Measurements from ENCODE around the gene TREH.
A peak's percentile ranks its signal among the peaks of the same experiment; 100 is the strongest.
"Not testable (repeated sequence)": the region's sequence is repeated elsewhere in the genome, so short reads cannot be mapped to it uniquely, and the experiment has no call there.

Gene TREH

GRCh38 chr11:118627566-118627965 lies 51.9 kb downstream of the TREH start:
- DNase-seq: no peak

DNA sequence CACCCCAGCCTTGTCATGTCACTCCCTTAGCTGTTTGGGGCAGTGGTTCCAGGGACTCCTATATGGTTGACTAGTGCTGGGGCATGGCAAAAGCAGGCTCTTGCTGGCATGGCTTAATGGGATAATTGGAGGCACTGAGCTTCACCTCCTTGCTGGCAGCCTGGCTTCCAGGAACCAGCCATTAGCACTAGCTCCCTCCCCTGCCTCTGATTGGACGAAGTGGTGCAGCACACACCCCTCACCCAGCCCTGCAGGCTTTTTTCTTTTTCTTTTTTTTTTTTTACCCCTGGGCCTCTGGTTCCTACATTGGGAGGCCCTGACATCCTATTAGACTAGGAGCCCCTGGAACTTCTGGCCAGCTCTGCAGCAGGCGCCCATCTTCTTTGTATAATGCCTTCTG lies 53.5 kb downstream of the TREH start:
- DNase-seq: no peak

GRCh38 chr11:118625036-118625690 lies 54.3 kb downstream of the TREH start:
- DNase-seq: no peak

GRCh38 chr11:118623269-118623655 lies 56.2 kb downstream of the TREH start:
- DNase-seq: no peak

- DNase-seq: no peak
Measured at GRCh38 chr11:118622376-118623268, 56.8 kb downstream of the TREH start.

DNA sequence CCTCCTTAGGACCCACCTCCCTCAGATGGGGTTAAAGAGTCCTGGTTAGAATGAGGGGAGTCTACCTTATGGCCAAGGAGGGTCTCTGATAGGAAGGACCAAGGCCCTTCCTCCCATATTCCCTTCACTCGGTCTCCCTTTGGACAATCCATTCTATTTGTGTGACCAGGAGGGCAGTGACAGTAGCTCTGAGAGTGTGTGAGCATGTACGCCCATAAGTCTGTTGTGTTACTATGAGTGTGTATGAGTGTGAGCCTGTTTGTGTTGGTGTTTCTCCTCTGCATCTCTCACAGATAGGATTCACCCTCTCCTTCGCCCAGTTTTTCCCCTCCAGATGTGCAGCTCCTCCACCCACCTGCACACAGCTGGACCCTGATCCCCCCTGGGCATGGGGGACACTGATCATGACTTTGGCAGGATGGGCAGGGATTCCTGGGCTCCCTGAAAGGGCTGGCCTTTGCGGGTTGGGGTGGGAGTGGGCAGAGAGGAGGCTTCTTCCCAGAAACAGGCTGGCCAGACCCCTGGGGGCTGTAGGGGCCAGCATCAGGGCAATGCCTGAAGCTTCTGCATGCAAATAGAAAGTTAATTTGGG lies 57.6 kb downstream of the TREH start:
- no peak for DNase-seq

DNA sequence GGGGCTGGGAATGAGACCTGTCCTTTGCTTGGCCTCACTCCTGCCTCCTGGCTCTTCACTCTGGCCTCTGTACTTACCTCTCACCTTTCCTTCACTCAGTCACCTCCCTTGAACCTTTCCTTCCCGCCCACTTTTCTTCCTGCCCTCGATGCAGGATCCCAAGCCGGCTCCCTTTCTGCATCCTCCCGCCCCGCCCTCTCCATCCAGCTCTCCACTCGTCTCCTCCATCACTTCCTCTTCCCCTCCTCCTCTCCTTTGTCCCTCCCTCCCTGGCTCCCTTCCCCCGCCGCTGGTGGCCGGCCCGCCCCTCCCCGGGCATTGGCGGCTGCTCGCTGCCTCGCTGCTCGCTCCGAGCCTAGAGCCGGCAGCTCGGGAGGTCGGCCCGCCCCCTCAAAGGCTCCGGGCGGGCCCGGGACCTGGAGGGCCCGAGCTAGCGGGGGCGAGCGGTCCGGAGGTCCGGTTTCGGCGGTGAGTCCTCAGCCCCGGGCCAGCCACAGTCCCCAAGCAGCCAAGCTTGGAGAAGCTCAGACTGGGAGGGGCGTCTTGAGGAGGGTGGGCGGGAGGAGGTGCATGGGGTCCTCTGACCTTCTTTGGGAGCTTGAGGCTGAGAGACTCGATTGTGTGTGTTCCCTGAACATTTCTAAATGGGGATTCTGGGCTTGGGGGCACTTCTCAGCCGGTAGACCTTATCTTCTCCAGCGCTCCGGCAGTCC lies 58.2 kb downstream of the TREH start:
- DNase-seq: no peak

- DNase-seq: no peak
Measured at GRCh38 chr11:118620529-118621070, 58.9 kb downstream of the TREH start.

GRCh38 chr11:118619444-118620197 lies 59.8 kb downstream of the TREH start:
- DNase-seq: no peak

GRCh38 chr11:118618991-118619375 lies 60.5 kb downstream of the TREH start:
- DNase-seq: no peak

- DNase-seq: no peak
Measured at GRCh38 chr11:118618115-118618990, 61.1 kb downstream of the TREH start.

- DNase-seq: no peak
Measured at GRCh38 chr11:118615976-118616371, 63.5 kb downstream of the TREH start.

- DNase-seq: no peak
Measured at GRCh38 chr11:118615282-118615975, 64.0 kb downstream of the TREH start.

DNA sequence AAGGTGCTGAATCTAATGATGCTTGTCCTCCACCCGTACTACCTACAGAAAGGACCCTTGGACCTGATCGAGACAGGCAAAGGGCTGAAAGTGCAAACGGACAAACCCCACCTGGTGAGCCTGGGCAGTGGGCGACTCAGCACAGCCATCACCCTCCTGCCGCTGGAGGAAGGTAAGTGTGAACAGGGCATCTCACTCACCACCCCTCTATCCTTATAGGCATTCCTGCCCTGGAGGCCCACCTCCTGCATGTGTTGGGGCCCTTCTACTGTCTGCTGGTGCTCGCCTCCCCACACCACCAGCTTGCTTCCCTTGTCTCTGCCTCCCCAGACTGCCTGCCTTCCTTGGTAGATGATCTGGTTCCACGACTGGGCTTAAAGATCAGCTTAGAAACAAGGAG lies 64.9 kb downstream of the TREH start:
- no peak for DNase-seq

DNA sequence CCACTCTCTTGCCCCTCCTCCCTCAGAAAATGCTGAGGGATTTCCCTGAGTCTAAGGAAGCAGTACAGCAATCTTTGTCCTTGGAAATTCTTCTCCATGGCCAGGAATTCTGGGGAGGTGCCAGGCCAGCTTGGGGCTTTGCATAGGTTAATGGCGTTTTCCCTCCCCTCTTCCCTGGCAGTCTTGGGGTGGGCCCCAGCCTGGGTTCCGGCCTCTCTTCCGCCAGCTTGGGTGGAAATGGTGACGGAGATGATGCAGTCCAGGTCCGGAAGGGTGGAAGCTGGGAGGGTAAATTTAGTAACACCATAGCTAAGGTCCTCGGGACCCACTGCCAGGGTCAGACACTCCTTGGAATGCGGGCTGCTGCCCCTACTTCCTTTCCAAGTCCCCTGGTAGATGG lies 67.1 kb downstream of the TREH start:
- DNase-seq: no peak

DNA sequence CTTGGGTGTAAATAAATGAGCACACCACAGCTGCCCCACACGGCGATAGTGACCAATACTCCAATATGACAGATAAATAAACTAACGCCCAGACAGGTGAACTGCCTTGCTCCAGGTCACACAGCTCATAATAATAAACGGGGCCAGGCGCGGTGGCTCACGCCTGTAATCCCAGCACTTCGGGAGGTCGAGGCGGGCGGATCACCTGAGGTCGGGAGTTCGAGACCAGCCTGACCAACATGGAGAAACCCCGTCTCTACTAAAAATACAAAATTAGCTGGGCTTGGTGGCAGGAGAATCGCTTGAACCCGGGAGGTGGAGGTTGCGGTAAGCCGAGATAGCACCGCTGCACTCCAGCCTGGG lies 68.0 kb downstream of the TREH start:
- not testable (repeated sequence) for DNase-seq

DNA sequence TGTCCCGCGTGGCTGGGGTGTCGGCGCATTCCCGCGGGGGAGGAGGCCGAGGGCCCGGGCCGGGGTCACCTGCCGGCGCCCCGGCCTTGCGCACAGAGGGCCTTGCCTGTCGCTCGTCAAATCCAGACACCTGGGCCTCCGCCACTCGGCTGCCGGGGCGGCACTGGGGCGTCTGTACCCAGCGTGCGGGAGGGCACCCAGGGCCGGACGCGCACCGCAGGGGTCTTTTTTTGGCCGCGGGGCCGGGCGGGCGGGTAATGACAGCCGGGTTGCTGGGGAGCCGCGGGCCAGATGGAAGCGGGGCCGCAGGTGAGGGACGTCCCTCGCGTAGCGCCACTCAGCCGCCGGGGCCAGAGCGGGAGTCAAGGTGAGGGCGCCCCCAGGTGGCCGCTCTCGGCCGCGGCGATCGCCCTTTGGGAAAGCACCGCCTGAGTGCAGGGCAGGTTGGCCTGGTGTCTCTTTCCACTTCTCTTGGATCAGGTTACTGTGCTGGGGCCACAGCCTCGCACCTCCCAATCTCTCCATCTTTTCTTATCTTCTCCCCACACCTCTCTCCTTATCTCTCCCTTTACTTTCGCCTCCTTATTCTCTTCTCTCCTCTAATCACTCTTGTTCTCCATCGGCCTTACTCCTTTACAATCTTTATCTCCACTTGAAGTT lies 68.5 kb downstream of the TREH start:
- DNase-seq: peak; percentile 84

- no peak for DNase-seq
Measured at GRCh38 chr11:118610225-118610772, 69.2 kb downstream of the TREH start.

DNA sequence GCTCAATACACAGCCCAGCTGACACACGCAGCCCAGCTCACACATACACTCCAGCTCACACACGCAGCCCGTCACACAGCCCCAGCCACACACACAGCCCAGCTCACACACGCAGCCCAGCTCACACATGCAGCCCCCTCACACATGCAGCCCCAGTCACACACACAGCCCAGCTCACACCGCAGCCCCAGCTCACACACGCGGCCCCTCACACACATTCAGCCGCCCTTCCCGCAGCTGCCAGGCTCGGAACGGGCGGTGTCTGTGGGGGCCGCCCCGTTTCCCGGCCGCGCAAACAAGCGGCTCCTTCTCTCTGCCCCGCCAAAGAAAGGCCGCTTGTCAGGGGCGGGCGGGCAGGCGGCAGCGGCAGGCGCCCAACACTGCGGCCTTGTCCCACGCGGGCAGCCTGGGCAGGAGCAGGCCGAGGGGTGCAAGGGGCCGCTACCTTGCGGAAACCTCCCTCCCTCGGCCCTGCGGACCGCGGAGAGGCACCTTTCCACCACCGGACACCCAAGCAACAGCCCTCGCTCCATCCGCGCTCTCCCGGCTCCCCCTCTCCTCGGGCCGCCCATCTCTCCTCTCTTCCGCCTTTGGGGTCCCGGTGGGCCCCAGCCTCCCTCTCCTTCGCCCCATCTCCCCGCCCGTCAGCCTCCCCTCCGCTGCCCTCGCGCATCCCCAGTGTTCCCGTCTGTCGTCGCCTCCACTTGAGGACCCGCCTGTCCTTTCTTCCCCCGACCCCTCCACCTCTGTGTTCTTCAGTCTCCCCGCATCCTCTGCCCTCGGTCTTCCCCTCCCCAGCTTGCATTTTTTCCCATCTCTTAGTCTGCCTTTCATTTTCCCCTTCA lies 69.8 kb downstream of the TREH start:
- no peak for DNase-seq
